Measurements from ENCODE around the gene TERF2IP.
A peak's percentile ranks its signal among the peaks of the same experiment; 100 is the strongest.

TERF2IP gene

GRCh38 chr16:75640598-75640997 lies 7.0 kb upstream of the TERF2IP start:
- no peak for DNase-seq (ENCODE audit: low read depth in 2 of 2)

- no peak for DNase-seq (ENCODE audit: low read depth in 2 of 2)
These were observed 3.1 kb upstream of the TERF2IP start for GRCh38 chr16:75644240-75645012.

GRCh38 chr16:75647112-75647491 lies 471 bp upstream of the TERF2IP start:
- no peak for DNase-seq (ENCODE audit: low read depth in 2 of 2)

- peak; percentile 65 to 75 for DNase-seq (ENCODE audit: low read depth in 2 of 2)
These were observed 898 bp downstream of the TERF2IP start for GRCh38 chr16:75648265-75649076.

- no peak for DNase-seq (ENCODE audit: low read depth in 2 of 2)
These were observed 6.3 kb downstream of the TERF2IP start for GRCh38 chr16:75653922-75654321.

- DNase-seq (ENCODE audit: low read depth in 2 of 2), result no peak
These were observed 10.6 kb downstream of the TERF2IP start for GRCh38 chr16:75658175-75658574.

GRCh38 chr16:75660321-75660720 lies 12.7 kb downstream of the TERF2IP start:
- no peak for DNase-seq (ENCODE audit: low read depth in 2 of 2)

GRCh38 chr16:75660726-75661302 lies 13.2 kb downstream of the TERF2IP start:
- no peak for DNase-seq (ENCODE audit: low read depth in 2 of 2)

- no peak for DNase-seq (ENCODE audit: low read depth in 2 of 2)
These were observed 19.9 kb downstream of the TERF2IP start for GRCh38 chr16:75667503-75667902.

GRCh38 chr16:75676909-75677308 lies 29.3 kb downstream of the TERF2IP start, which contains the start of gene CPHXL2:
CPHXL2 (minus strand) TSS chr16:75677009; CDS start chr16:75676999, 10 bp downstream.
- DNase-seq (ENCODE audit: low read depth in 2 of 2), result no peak

GRCh38 chr16:75679366-75679765 lies 31.8 kb downstream of the TERF2IP start:
- DNase-seq (ENCODE audit: low read depth in 2 of 2), result no peak

GRCh38 chr16:75682308-75682707 lies 34.7 kb downstream of the TERF2IP start:
- DNase-seq (ENCODE audit: low read depth in 2 of 2), result no peak

GRCh38 chr16:75687361-75687760 lies 39.8 kb downstream of the TERF2IP start:
- DNase-seq (ENCODE audit: low read depth in 2 of 2), result no peak

GRCh38 chr16:75695708-75696107 lies 48.1 kb downstream of the TERF2IP start:
- DNase-seq (ENCODE audit: low read depth in 2 of 2), result no peak

GRCh38 chr16:75697571-75697970 lies 50.0 kb downstream of the TERF2IP start:
- DNase-seq (ENCODE audit: low read depth in 2 of 2), result no peak

GRCh38 chr16:75701361-75701760 lies 53.8 kb downstream of the TERF2IP start, which contains the start of gene DUXB:
DUXB (minus strand) TSS chr16:75701461; CDS start chr16:75701418, 43 bp downstream.
- DNase-seq (ENCODE audit: low read depth in 2 of 2), result no peak

GRCh38 chr16:75702242-75702641 lies 54.7 kb downstream of the TERF2IP start:
- DNase-seq (ENCODE audit: low read depth in 2 of 2), result no peak

- DNase-seq (ENCODE audit: low read depth in 2 of 2), result no peak
These were observed 55.7 kb downstream of the TERF2IP start for GRCh38 chr16:75703306-75703705.

Data from stimulated activated CD8-positive, alpha-beta memory T cell treated with anti-CD3 and anti-CD28 coated beads, Interleukin-7, amount 100 ng/mL, for 1 hour (primary cell).